B cell (primary cell): Measurements from ENCODE around the gene EML1. TPM values are rescaled to one million over a fixed set of nuclear protein-coding genes. Genes with fewer than 3 reads are reported as not detected.

Experiments
- ATAC-seq: fragments of 200-7000 bp; cut with Tn5 transposase; one replicate; pipeline ENCODE4 v1.10.0; 2021; ENCODE audit warnings: low read depth, mild to moderate bottlenecking, moderate number of reproducible peaks, moderate library complexity
- CTCF ChIA-PET: fragments of 350-600 bp; sonication (Branson Sonifier 250); formaldehyde crosslinking; loops from one replicate; lab custom pipeline; 2021; ENCODE audit warnings: antibody characterized with exemption, inconsistent platforms; lab: Charles Lee
- POLR2A ChIA-PET: fragments of 350-600 bp; sonication (Branson Sonifier 250); formaldehyde crosslinking; loops from one replicate; lab custom pipeline; 2021; ENCODE audit warnings: antibody characterized with exemption; lab: Charles Lee
- DNase-seq: peaks from one replicate; pipeline ENCODE4 v3.0.0; 2013
- H2AFZ ChIP-seq: 2 replicates; pipeline ENCODE4 v1.6.1; 2012; ENCODE audit warnings: mild to moderate bottlenecking, low read depth, low read length; ENCODE audit not compliant: insufficient read depth, poor library complexity, severe bottlenecking
- H3K27ac ChIP-seq, 2 donors: 1 replicate in 1 of 2; 2 replicates in 1 of 2; pipeline ENCODE4 v1.5.1; 2012 to 2013; ENCODE audit warnings: low read length in 2 of 2, mild to moderate bottlenecking in 2 of 2, moderate library complexity in 1 of 2
- H3K27me3 ChIP-seq, 4 experiments: fragments of 200-600 bp in 1 of 4; sonication (generic) in 1 of 4; replicated peaks in 1 of 4; 1 replicate in 2 of 4; 2 replicates in 2 of 4; pipeline versions ENCODE4 v1.6.1 to v1.7.0; 2013 to 2016; ENCODE audit warnings: low read length in 3 of 4, mild to moderate bottlenecking in 2 of 4, mixed read lengths in 1 of 4, moderate library complexity in 1 of 4; ENCODE audit not compliant: insufficient read depth in 4 of 4, control insufficient read depth in 3 of 4; ENCODE audit errors: control extremely low read depth in 1 of 4
- H3K36me3 ChIP-seq, 2 experiments: replicated peaks in 1 of 2; 1 replicate in 1 of 2; 2 replicates in 1 of 2; pipeline versions ENCODE4 v1.6.1 to v1.7.1; 2013; ENCODE audit warnings: low read length in 1 of 2; ENCODE audit not compliant: insufficient read depth in 2 of 2, control insufficient read depth in 1 of 2; ENCODE audit errors: control extremely low read depth in 1 of 2, extremely low read depth in 1 of 2
- H3K4me1 ChIP-seq, 2 donors: fragments of 200-600 bp in 1 of 2; sonication (generic) in 1 of 2; 1 replicate in 1 of 2; 2 replicates in 1 of 2; pipeline versions ENCODE4 v1.5.1 to v1.6.1; 2013 to 2017; ENCODE audit warnings: low read length in 2 of 2; ENCODE audit not compliant: control insufficient read depth in 2 of 2, insufficient read depth in 2 of 2
- H3K4me2 ChIP-seq: replicated peaks from 2 replicates; pipeline ENCODE3; 2012; ENCODE audit warnings: mild to moderate bottlenecking, low read depth, low read length; ENCODE audit not compliant: poor library complexity, severe bottlenecking
- H3K4me3 ChIP-seq, 5 experiments: fragments of 200-600 bp in 1 of 5; sonication (generic) in 1 of 5; 1 replicate in 3 of 5; 2 replicates in 2 of 5; pipeline versions ENCODE4 v1.5.1 to v1.7.0; 2011 to 2016; ENCODE audit warnings: low read length in 4 of 5, mild to moderate bottlenecking in 4 of 5, low read depth in 2 of 5, control low read depth in 1 of 5, moderate library complexity in 1 of 5; ENCODE audit not compliant: insufficient read depth in 1 of 5; ENCODE audit errors: control extremely low read depth in 1 of 5, extremely low read depth in 1 of 5
- H3K79me2 ChIP-seq: fragments of 200-600 bp; sonication (generic); one replicate; pipeline ENCODE4 v1.6.0; 2016; ENCODE audit warnings: low read length; ENCODE audit not compliant: control insufficient read depth, insufficient read depth
- H3K9ac ChIP-seq: fragments of 200-600 bp; sonication (generic); 2 replicates; pipeline ENCODE4 v1.6.1; 2017; ENCODE audit warnings: mild to moderate bottlenecking, low read length, moderate library complexity
- H3K9me3 ChIP-seq, 3 donors: one replicate each; pipeline versions ENCODE4 v1.6.1 to v1.7.1; 2013; ENCODE audit warnings: low read length in 2 of 3; ENCODE audit not compliant: control insufficient read depth in 2 of 3, insufficient read depth in 1 of 3; ENCODE audit errors: control extremely low read depth in 1 of 3
- H4K20me1 ChIP-seq: 2 replicates; pipeline ENCODE4 v1.6.0; 2012; ENCODE audit warnings: mild to moderate bottlenecking, low read length; ENCODE audit not compliant: insufficient read depth, control insufficient read depth, poor library complexity, severe bottlenecking
- H3K27ac Mint-ChIP-seq: one replicate; pipeline ENCODE4 v1.8.0; 2021; ENCODE audit warnings: mixed read lengths
- H3K27me3 Mint-ChIP-seq: one replicate; pipeline ENCODE4 v1.8.0; 2021; ENCODE audit warnings: mixed read lengths
- H3K4me1 Mint-ChIP-seq: one replicate; pipeline ENCODE4 v1.8.0; 2021; ENCODE audit warnings: mixed read lengths
- H3K4me3 Mint-ChIP-seq: one replicate; pipeline ENCODE4 v1.8.0; 2021; ENCODE audit warnings: mixed read lengths
- H3K9me3 Mint-ChIP-seq: one replicate; pipeline ENCODE4 v1.8.0; 2022; ENCODE audit warnings: mixed read lengths; ENCODE audit not compliant: insufficient read depth
- EZH2 ChIP-seq: IDR thresholded peaks from 2 replicates; pipeline ENCODE4 v1.6.1; 2012; ENCODE audit warnings: borderline replicate concordance, low read depth, mild to moderate bottlenecking, moderate library complexity, low read length; ENCODE audit not compliant: insufficient read depth, poor library complexity, severe bottlenecking
- WGBS: methylation state at CpG from one replicate; pipeline ENCODE4 v1.1.5; 2013; ENCODE audit warnings: missing lambda C conversion rate; ENCODE audit not compliant: insufficient coverage; 5-methylcytosine and 5-hydroxymethylcytosine counted together
- intact Hi-C: fragments of 100-400 bp; cut with micrococcal nuclease; formaldehyde crosslinking; loops from one replicate; pipeline ENCODE4 v1.10.0; 2022
- polyA plus RNA-seq: library from polyadenylated mRNA; depleted of rRNA; stranded (reverse); fragments of >200 nt; gene quantifications from 2 replicates; pipeline ENCODE4 v1.2.3, GENCODE V29; 2012
- total RNA-seq, 2 donors: library from RNA; stranded (reverse); fragments of 120-200 nt in 1 of 2; gene quantifications; 1 replicate in 1 of 2; 2 replicates in 1 of 2; pipeline versions ENCODE4 v1.2.3 to v1.2.4, GENCODE V29; 2013 to 2022
- TF ChIP-seq, protein P1 (sequence below): fragments of 200-600 bp; IDR thresholded peaks from one replicate; pipeline ENCODE4 v1.8.0; 2022; ENCODE audit warnings: antibody characterized with exemption, mild to moderate bottlenecking

Gene EML1
- total and polyA plus RNA-seq, 2 donors (not counting 1 experiment from before 2014, with no cell fraction given) = not detected

DNA sequence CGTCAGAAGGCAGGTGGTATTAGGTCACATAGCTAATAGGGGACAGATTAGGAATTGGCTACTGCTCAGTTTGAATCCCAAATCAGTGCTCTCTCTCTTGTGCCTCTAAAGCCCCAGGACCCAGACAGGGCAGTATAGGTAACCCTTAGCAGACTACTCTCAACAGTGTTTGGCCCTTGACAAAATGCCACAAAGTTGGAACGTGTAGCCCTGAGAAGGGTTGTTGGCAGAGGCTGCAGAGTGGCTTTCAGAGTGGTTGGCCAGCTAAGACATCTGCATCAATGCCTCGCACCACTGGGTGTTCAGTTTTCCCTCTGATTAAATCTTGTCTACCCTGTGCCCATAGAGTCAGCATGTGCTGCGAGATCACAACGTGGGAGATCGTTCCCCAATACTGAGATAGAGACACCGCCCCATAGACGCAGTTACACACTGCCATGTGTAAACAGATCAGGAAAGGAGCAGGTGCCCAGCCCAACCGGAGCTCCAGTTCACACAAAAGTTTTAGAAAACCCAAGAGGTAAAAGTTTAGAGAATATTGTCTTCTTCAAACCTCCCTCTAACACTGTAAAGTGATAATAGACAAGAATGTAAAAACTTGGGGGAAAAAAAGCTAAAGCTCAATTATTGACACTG is 48.3 kb downstream of the EML1 start:
- Histone ChIP-seq H3K4me3 (no peak overlapping the region), H3K27me3 (peaks cover 0 to 20% (median 5%) of the 10 kb centered on the region in 4 experiments), H3K27ac (no peak overlapping the region), H3K4me2 (no peak overlapping the region), H3K36me3 (no peaks in the 10 kb centered on the region), H2AFZ (no peak overlapping the region), H3K79me2 (no peaks in the 10 kb centered on the region), H4K20me1 (no peaks in the 10 kb centered on the region), H3K9ac (no peak overlapping the region), H3K4me1 (no peaks in the 10 kb centered on the region), H3K9me3 (peaks cover 0 to under 1% (median 0%) of the 10 kb centered on the region in 3 donors)
- WGBS = 72% methylated on average over 5 of the region's 9 CpGs
- no peak overlapping the region for H3K4me3 Mint-ChIP-seq
- peaks cover under 1% of the 10 kb centered on the region for H3K9me3 Mint-ChIP-seq
- H3K27me3 Mint-ChIP-seq = peaks cover 44% of the 10 kb centered on the region
- TF ChIP-seq, protein P1, sequence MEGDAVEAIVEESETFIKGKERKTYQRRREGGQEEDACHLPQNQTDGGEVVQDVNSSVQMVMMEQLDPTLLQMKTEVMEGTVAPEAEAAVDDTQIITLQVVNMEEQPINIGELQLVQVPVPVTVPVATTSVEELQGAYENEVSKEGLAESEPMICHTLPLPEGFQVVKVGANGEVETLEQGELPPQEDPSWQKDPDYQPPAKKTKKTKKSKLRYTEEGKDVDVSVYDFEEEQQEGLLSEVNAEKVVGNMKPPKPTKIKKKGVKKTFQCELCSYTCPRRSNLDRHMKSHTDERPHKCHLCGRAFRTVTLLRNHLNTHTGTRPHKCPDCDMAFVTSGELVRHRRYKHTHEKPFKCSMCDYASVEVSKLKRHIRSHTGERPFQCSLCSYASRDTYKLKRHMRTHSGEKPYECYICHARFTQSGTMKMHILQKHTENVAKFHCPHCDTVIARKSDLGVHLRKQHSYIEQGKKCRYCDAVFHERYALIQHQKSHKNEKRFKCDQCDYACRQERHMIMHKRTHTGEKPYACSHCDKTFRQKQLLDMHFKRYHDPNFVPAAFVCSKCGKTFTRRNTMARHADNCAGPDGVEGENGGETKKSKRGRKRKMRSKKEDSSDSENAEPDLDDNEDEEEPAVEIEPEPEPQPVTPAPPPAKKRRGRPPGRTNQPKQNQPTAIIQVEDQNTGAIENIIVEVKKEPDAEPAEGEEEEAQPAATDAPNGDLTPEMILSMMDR = no peak
- no peak for TF ChIP-seq EZH2
- no peak for DNase-seq
- POLR2A ChIA-PET = no interaction called here
- CTCF ChIA-PET = no interaction called here
- no peak overlapping the region for H3K27ac Mint-ChIP-seq
- intact Hi-C loops = no loop called here
- no peaks in the 10 kb centered on the region for H3K4me1 Mint-ChIP-seq
- ATAC-seq = no peak

DNA sequence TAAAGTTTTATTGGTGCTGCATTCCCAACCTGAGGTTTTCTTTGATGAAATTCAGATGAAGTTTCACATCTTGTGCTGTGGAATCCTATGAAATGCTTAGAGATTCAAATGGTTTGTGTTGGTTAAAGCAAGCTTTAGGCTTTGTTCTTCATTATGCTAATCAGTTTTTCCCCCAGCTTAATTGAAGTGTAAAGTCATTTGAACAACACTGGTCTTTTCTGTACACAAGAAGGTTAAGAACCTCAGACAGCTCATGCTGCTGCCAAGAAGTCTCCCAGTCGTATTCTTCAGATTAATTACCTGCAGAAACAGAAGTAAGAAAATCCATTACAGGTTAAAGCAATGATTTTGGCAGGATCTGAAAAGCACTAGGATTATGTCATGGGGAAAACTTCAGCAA is 48.9 kb downstream of the EML1 start:
- Histone ChIP-seq H3K4me2 (no peak overlapping the region), H3K4me1 (no peaks in the 10 kb centered on the region), H3K27me3 (peaks cover 0 to 14% (median 4%) of the 10 kb centered on the region in 4 experiments), H2AFZ (no peak overlapping the region), H3K9me3 (peaks cover 0 to 6% (median 4%) of the 10 kb centered on the region in 3 donors), H3K4me3 (no peak overlapping the region), H3K36me3 (no peaks in the 10 kb centered on the region), H3K9ac (no peak overlapping the region), H3K79me2 (no peaks in the 10 kb centered on the region), H4K20me1 (no peaks in the 10 kb centered on the region), H3K27ac (no peak overlapping the region)
- peaks cover 41% of the 10 kb centered on the region for H3K27me3 Mint-ChIP-seq
- no CpG with 5 or more reads among the region's 1 CpG for WGBS
- no peak for DNase-seq
- H3K27ac Mint-ChIP-seq = no peak overlapping the region
- no peak overlapping the region for H3K4me3 Mint-ChIP-seq
- no peak for ATAC-seq
- TF ChIP-seq, protein P1 = no peak
- TF ChIP-seq EZH2 = no peak
- intact Hi-C loops = no loop called here
- ChIA-PET CTCF (no interaction called here), POLR2A (no interaction called here)
- H3K4me1 Mint-ChIP-seq = no peaks in the 10 kb centered on the region
- peaks cover 6% of the 10 kb centered on the region for H3K9me3 Mint-ChIP-seq
